HG02588 (cell line): ENCODE results near the gene CBFA2T3.
"Not testable (repeated sequence)": the region's sequence is repeated elsewhere in the genome, so short reads cannot be mapped to it uniquely, and the experiment has no call there.

ENCODE experiments used
- ATAC-seq: cut with Tn5 transposase; IDR thresholded peaks from one replicate; pipeline ENCODE4 v1.9.1; 2021; ENCODE audit warnings: mild to moderate bottlenecking, moderate library complexity; ENCODE audit not compliant: unreplicated experiment

The CBFA2T3 gene

DNA sequence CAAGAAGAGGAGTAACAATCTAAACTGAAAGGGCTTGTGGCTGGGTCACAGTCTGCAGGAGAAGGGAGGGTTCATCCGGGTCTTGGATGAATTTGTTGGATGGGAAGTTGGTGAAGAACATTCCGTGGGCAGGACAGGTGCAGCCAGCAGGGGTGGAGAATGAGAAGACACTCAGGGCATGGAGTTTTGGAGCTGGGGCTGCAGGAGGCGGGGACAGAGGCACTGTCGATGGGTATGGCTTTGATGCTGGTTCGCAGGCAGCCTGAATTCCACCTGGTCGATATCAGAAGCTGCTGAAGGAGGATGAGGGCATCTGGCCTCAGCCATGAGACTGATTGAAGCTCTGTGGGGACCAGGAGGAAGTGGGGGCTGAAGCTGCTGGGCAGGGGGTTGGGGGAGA is 36.1 kb upstream of the CBFA2T3 start:
- ATAC-seq: no peak

DNA sequence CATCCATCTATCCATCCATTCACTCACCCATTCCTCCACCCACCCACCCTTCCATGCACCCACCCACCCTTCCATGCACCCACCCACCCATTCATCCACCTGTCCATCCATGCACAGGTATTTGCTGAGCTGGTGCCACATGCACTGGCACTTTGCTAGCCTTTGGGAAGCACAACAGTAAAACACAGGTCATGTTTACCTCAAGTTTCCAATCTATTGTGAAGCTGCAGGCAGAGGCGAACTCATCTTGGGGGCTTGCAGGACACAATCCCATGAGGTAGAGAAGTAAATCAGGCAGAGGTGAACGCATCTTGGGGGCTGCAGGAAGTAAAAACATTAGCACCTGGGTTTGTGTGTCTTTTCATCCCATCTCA is 35.6 kb upstream of the CBFA2T3 start:
- no peak for ATAC-seq

DNA sequence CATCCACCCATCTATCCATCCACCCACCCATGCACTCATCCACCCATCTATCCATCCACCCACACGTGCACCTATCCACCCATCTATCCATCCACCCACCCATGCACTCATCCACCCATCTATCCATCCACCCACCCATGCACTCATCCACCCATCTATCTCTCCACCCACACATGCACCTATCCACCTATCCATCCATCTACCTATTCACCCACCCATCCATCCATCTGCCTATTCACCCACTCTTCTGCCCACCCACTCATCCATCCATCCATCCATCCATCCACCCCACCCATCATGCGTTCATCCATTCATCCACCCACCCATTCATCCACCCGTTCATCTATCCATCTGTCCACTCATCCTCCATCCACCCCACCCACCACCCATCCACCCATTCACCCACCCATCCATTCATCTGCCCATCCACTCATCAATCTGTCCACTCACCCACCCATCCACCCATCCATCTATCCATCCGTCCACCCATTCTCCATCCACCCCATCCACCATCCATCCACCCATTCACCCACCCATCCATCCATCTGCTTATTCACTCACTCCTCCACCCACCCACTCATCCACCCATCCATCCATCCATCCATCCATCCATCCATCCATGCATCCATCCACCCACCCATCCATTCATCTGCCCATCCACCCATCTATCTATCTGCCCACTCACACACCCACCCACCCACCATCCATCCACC is 35.1 kb upstream of the CBFA2T3 start:
- no peak for ATAC-seq

DNA sequence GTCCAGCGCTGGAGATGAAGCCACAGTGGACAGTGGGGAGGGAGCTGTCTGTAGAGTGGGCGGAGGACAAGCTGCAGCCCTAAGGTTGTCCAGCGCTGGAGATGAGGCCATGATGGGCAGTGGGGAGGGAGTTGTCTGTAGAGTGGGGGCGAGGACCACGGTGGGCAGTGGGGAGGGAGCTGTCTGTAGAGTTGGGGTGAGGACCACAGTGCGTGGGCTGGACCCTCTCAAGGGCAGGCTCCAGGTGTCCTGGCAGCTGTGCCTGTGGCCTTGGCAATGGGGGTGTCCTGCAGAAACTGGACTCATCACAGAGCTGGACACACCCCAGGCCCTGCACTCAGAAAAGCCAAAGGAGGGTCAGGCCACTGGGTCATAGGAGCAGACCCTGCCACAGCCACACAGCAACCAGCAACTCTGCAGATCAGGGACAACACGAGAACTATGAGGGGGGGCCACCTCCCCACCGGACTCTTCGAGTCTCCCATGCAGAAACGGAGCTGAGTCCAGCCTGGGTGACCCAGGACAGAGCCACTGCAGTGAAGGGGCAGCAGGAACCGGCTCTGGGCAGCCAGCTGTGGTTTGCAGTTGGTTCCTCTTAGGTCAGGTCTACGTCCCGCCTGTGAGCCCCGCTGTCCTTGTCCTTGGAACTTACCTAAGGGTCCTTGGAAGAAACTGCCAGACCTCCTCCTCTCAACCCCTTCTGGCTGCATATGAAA is 33.4 kb upstream of the CBFA2T3 start:
- no peak for ATAC-seq

DNA sequence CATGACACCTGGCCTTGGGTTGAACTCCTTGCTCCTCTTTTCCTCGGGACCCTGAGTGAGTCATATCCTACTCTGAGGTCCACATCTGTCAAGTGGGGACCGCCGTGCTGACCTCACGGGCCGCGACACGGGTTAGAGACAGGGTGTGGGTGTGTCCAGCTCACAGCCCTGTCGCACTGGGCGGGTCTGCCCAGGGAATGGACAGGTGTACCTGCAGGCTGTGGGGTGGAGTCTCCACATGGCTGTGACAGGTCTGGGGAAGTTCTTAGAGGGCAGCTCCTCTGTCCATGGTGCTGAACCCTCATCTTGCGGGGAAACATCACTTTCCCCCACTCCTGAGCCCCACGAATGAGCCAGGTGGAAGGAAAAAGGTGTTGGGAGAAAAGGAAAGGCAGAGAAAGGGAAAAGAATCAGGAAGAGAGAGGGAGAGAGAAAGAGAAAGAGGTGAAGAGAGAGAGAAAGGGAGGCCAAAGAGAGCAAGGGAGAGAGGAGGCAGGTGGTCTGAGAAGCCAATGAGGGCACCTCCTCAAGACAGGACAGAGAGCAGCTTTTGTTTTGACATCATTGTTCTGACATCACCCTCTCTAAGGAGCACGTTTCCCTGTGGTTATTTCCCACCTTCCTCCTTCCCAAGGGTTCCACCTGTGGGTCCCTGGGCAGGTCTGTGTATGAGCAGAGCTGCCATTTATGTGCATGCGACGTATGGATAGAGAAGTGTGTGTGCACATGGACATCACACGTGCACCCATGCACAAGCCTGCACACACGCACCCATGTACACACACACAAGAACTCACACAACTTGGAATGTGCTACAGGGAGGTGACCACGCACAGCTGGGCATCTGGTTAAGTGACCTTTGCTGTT is 32.6 kb upstream of the CBFA2T3 start:
- no peak for ATAC-seq

DNA sequence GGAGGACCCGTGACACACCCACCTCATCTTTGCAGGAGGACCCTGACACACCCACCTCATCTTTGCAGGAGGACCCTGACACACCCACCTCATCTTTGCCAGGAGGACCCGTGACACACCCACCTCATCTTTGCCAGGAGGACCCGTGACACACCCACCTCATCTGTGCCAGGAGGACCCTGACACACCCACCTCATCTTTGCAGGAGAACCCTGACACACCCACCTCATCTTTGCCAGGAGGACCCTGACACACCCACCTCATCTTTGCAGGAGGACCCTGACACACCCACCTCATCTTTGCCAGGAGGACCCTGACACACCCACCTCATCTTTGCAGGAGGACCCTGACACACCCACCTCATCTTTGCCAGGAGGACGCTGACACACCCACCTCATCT is 31.8 kb upstream of the CBFA2T3 start:
- ATAC-seq: not testable (repeated sequence)

DNA sequence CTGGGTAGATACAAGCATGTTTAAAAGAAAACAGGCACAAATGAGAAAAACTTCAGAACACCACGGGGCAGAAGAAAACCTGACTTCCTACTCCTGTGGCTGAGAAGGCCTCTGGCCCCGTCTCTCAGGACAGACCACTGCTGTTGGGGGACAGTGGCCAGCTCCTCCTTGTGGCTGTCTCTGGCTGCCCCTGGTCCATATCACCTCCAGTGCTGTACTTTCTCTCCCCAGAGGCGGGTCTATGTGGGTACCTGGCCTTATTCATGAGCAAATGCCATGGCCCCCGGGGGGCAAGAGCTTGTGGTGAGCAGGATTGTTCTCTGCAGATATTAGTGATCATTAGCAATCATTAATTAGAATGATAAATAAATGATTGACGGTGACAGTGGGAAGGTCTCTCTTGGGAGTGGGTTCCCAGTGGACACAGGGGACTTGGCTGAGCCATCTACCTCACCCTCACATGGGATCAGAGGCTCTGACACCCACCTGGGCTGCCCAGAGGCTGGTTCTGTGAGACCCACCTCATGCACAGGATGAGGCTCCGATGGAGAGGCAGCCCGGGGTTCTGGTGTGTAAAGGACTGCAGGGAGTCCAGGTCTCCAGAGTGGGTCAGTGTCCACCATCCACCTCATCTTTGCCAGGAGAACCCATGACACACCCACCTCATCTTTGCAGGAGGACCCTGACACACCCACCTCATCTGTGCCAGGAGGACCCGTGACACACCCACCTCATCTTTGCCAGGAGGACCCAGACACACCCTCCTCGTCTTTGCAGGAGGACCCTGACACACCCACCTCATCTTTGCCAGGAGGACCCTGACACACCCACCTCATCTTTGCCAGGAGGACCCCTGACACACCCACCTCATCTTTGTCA is 30.6 kb upstream of the CBFA2T3 start:
- ATAC-seq: no peak

- ATAC-seq: no peak
Measured at GRCh38 chr16:89006036-89006752, 29.2 kb upstream of the CBFA2T3 start.

DNA sequence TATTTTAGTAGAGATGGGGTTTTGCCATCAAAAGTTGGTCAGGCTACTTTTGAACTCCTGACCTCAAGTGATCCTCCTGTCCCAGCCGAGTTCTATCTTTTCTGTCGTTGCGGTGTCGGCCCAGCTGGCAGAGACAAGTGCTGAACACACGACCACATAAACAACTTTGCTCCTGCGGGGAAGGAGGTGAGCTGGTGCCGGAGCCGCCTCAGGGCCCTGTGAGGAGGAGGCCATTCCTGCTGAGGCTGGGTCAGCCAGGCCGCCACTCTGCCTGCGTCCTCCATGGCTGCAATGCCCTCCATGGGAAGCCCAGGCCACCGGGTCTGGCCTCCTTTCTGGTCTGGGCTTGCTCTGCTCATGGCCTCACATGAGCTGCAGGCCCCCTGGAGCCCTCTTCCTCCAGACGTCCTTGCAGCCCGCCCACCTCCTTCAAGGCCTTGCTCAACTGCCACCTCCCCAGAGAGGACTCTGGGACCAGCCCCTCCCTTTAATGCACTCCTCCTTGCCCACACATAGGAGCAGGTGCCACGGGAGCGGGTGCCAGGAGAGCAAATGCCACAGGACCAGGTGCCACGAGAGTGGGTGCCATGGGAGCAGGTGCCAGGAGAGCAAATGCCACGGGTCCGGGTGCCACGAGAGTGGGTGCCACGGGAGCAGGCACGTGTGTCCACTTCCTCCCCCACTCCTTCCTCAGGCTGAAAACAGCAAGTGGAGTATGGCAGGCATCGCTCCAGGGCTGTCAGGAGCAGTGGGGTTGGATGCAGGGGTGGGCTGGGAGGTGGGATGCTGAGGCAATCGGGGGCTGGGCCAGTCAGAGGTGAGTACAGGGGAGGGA is 28.4 kb upstream of the CBFA2T3 start:
- ATAC-seq: no peak

DNA sequence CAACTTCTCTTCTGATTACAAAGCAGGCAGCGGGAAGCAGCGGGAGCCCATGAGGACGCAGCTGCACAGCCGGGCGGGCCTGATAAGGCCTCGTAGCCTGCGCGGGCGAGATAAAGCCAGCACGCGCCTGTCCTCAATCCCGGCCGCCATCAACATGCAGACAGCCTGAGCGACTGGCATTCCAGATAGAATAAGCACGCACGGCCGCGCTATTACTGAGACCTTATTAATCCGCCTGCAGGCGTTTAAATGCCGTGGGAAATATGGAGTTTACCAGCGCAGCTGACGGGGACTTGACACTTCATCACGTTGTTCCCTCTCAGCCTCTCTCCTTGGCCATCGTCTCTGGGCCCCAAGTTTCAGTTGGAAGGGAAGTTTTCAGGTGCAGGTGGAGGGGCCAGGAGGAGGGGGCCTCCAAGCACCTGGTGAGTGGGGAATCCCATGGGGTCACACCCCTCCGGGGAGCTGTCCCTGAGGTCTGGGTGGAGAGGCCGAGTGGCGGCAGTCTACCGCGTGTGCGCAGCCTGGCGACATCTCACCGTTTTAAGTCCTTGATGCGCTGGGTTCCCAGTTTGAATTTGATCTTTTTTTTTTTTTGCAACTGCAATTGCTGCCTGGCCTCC is 27.3 kb upstream of the CBFA2T3 start:
- ATAC-seq: no peak

DNA sequence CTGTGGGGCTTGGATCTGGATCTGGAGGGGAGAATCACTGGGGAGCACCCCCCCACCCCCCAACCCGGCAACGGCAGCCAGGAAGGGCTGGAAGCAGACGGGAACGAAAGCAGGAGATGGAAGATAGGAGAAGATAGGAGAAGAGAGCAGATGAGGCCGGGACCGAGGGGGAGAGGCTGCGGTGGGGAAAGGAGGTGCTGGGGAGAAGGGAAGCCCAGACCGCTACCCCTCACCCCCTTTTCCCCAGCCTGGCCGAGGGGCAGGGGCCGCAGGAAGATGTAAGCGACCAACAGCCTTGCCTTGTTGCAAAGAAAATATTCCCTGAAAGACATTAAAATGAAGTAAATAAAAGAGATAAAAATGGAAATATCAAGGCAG is 26.8 kb upstream of the CBFA2T3 start:
- no peak for ATAC-seq

- no peak for ATAC-seq
Measured at GRCh38 chr16:89002851-89003830, 26.1 kb upstream of the CBFA2T3 start.

GRCh38 chr16:89002081-89002480 is 25.1 kb upstream of the CBFA2T3 start:
- ATAC-seq: not testable (repeated sequence)

DNA sequence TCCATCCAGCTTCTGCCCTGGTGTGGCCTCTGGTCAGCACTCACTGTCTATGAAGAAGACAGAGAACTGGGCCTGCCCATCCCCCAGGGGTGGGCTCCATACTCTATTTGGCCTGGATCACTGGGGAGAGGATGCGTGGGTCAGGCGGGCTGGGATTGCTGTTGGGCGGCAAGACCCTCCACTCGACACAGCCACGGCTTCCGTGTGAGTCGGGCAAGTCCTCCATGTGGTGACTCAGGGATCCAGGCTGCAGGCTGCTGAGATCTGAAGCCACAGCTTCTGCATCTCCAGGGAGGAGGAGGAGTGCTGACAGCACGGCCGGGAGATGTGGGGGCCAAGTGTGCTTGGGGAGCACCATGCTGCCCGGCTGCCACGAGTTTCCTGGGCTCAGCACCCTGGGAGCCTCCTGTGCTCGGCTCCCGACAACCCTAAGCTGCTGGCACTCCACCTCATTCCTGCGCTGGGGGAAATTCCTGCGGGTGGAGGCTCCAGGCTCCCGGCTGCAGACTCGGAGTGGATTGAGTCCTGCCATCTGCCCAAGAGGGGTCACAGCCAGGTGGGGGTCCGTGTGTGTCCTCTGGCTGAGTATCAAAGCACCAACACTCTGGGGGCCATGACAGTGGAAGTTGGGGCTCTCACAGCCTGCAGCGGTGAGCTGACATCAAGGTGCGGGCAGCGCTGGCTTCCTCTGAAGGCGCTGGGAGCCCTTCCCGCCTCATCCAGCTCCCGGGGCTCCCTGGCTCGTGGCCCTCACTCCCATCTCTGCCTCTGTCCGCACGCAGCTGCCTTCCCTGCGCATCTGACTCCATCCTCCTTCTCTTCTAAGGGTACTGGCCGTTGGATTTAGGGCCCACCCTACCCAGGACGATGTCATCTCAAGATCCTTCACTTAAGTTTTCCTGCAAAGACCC is 24.4 kb upstream of the CBFA2T3 start:
- no peak for ATAC-seq

DNA sequence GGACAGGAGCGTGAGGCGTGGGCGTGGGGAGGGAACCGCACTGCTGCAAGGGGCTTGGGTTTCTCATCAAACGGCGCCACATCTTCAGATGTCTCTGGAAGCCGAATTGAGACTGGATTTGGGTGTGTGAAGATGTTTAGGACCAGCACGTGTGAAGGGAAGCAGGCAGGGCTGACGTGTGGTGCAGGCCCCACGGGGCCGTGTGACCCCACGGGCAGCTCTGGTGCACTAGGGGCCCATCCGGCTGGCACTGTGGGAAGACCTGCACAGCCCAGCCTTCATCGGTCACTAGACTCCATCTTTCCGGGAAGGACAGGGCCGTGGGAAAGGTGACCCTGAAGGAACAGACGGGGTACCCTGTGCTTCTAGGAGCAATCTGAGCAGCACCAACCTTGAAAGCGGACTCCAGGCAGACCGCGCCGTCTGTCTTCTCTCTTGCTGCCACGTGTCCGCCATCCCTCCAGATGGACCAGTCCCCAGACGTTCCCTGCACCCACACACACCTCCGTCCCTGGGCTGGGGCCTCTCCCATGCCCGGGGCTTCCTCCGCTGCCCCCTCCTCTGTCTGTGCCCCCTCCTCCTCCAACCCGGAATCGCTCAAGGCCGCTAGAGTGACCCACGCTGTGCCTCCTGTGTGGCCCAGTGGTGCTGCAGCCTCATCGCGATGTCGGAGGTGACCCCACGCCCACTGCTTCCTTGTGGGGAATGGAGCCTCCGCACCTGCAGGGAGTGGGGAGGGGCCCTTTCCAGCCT is 23.4 kb upstream of the CBFA2T3 start:
- ATAC-seq: no peak
